Activated T-cell treated with anti-CD3 and anti-CD28 coated beads, Interleukin-2, amount 50 U/mL, for 72 hours (primary cell): ENCODE data around the gene RASA3. TPM values are rescaled to one million over a fixed set of nuclear protein-coding genes. Genes with fewer than 3 reads are reported as not detected.

ENCODE experiments used
- ATAC-seq, 2 donors: fragments of 150-1000 bp; cut with Tn5 transposase; replicated peaks in 1 of 2; 2 replicates each; pipeline ENCODE4 v1.10.0; 2021; ENCODE audit warnings: moderate library complexity in 2 of 2, mild to moderate bottlenecking in 1 of 2
- DNase-seq, 2 donors: peaks; one replicate each; pipeline ENCODE4 v3.0.0; 2021 to 2022; ENCODE audit warnings: mixed read lengths in 1 of 2
- H3K27ac Mint-ChIP-seq: one replicate; pipeline ENCODE4 v1.8.0; 2022; ENCODE audit warnings: mild to moderate bottlenecking, moderate library complexity, mixed read lengths
- H3K27me3 Mint-ChIP-seq: one replicate; pipeline ENCODE4 v1.8.0; 2022; ENCODE audit warnings: low read depth, mixed read lengths
- H3K36me3 Mint-ChIP-seq, 2 donors: one replicate each; pipeline ENCODE4 v1.8.0; 2022; ENCODE audit warnings: mixed read lengths in 2 of 2, mild to moderate bottlenecking in 1 of 2; ENCODE audit not compliant: insufficient read depth in 2 of 2
- H3K4me1 Mint-ChIP-seq: one replicate; pipeline ENCODE4 v1.8.0; 2022; ENCODE audit warnings: low read depth, mixed read lengths
- H3K4me3 Mint-ChIP-seq, 2 donors: one replicate each; pipeline ENCODE4 v1.8.0; 2022; ENCODE audit warnings: mild to moderate bottlenecking in 2 of 2, mixed read lengths in 2 of 2, moderate library complexity in 2 of 2
- H3K9me3 Mint-ChIP-seq, 2 donors: one replicate each; pipeline ENCODE4 v1.8.0; 2022; ENCODE audit warnings: mixed read lengths in 2 of 2
- total RNA-seq, 2 donors: library from RNA; stranded (reverse); gene quantifications; one replicate each; pipeline ENCODE4 v1.2.3, GENCODE V29; 2022

The RASA3 gene
- total RNA-seq, 2 donors from 2014 or later, result 39.2 to 48.9 TPM

DNA sequence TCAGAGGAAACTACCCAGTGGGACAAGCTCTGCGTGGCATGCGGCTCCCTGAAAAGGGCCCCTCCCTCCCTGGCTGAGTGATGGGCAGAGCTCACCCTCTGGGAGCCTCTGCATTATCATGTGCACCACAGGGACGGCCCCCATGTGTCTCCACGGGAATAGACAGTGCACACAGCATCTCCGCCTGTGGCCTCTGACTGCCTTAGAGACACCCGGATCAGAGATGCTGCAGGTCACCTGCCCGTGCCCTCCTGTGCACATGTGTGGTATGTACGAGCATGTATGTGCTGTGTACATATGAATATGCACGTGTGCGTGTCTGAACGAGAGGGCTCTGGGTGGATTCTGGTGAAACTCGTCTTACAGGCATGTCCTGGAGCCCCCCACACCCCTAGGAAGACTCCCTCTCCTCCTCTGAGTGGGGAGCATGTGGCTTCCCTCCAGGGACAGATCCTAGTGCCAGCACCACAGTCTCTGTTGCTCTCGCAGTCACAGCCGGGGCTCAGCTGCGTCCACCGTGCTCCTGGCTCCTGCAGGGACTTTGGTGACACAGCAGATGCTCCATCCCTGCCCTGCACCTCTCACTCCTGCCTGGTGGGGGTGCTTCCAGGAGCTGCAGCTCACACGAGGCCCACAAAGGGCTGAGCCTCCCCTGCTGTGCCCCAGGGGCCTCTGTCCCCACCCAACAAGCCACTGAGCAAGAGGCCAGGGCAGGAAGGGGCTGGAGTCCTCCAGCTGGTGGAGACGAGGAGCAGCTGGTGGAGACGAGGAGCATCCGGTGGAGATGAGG is 178.2 kb downstream of the RASA3 start:
- H3K4me3 Mint-ChIP-seq, result no peak overlapping the region
- ATAC-seq (no peak), DNase-seq (no peak)
- H3K27me3 Mint-ChIP-seq, result no peaks in the 10 kb centered on the region
- peaks cover 3 to 20% of the 10 kb centered on the region in 2 donors for H3K36me3 Mint-ChIP-seq
- H3K27ac Mint-ChIP-seq, result no peak overlapping the region
- peaks cover 3 to 4% of the 10 kb centered on the region in 2 donors for H3K9me3 Mint-ChIP-seq
- peaks cover 5% of the 10 kb centered on the region for H3K4me1 Mint-ChIP-seq

DNA sequence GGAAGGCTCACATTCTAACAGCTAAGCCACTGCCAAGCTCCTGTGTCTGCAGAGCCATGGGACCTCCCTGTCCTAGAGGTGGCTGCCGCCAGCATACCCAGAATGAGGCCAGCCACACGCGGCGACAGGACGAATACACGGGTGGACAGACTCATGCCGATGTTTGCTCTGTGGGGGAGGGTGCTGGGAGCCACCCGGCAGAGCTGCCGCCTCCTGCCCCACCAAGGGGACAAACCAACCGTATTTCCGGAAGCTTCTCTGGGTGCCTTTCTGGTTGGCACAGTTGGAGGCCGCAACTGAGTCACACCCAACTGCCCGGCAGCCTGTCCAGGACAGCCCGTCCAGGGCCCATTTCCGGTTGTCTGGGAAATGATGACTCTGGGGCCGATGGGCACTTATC is 178.9 kb downstream of the RASA3 start:
- Mint-ChIP-seq H3K4me1 (no peaks in the 10 kb centered on the region), H3K27ac (no peak overlapping the region), H3K4me3 (no peak overlapping the region), H3K9me3 (peaks cover 0 to 4% of the 10 kb centered on the region in 2 donors), H3K36me3 (peaks cover 0 to 16% of the 10 kb centered on the region in 2 donors), H3K27me3 (no peaks in the 10 kb centered on the region)
- ATAC-seq (no peak), DNase-seq (no peak)

DNA sequence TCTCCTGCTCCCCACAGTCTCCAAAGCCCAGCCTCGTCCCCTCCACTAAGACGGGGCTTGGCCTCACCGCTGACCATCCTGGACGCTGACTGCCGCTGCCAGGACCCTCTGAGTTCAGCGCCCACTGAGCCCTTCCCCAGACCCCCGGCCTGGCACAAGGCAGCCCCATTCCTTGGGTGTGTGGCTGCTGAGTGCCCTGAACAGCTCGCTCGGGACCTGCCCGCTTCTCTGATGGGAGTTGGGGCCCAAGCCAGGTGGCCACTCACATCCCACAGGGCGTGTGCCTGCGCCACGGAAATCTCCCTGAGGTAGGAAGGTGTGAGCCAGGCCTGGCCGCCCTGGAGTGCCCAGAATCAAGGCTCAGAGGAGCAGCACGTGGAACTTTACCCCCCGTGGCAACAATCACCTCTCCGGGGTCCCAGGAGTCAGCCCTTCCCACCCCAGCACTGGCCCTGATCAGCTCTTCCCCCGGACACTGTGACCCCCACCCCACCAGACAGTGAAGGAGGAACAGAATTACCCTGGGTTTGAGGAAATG is 179.4 kb downstream of the RASA3 start:
- Mint-ChIP-seq H3K4me3 (no peak overlapping the region), H3K9me3 (peaks cover 0 to 4% of the 10 kb centered on the region in 2 donors)
- no peak for ATAC-seq

DNA sequence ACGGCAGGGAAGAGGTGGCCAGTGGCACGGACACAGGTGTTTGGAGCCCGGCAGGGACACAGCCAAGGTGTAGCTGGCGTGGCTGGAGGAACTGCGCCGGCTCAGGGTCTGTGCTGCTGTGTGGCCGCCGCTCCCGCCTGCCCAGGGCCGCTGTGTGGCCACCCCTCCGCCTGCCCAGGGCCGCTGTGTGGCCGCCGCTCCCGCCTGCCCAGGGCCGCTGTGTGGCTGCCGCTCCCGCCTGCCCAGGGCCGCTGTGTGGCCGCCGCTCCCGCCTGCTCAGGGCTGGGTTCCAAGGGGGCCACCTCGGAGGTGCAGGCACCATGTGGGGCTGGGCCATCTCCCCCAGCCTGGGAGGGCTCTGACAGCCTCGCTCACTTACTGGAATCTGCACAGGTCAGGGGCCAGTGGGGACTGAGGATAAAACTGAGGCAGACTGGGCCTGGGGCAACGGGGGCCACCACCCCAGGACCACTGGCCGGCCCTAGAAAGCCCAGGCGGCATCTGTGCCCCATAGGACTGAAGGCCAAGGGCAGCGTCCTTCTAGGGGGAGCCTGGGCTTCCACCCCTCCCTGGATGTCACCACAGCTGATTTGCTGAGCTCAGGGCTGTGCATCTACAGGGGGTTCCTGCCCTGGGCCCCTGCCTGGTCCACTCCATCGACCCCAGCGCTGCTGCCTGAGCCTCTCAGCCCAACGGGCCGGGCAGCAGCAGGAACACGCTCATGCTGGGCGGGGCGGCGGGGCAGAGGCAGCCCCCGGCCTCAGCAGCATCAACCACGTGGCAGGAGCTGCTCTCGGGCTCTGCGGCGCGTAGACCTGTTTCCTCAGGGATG is 180.1 kb downstream of the RASA3 start:
- no peaks in the 10 kb centered on the region for H3K27me3 Mint-ChIP-seq
- H3K36me3 Mint-ChIP-seq, result peaks cover 0 to 10% of the 10 kb centered on the region in 2 donors
- DNase-seq (no peak), ATAC-seq (no peak)
- H3K4me1 Mint-ChIP-seq, result peaks cover 6% of the 10 kb centered on the region
- no peak overlapping the region for H3K4me3 Mint-ChIP-seq
- no peak overlapping the region for H3K27ac Mint-ChIP-seq
- peaks cover 0 to 4% of the 10 kb centered on the region in 2 donors for H3K9me3 Mint-ChIP-seq

More for the DNA sequence above, 179.4 kb downstream of the RASA3 start:
- Mint-ChIP-seq H3K4me1 (peaks cover under 1% of the 10 kb centered on the region), H3K27me3 (no peaks in the 10 kb centered on the region), H3K36me3 (peaks cover 0 to 11% of the 10 kb centered on the region in 2 donors), H3K27ac (no peak overlapping the region)
- no peak for DNase-seq

DNA sequence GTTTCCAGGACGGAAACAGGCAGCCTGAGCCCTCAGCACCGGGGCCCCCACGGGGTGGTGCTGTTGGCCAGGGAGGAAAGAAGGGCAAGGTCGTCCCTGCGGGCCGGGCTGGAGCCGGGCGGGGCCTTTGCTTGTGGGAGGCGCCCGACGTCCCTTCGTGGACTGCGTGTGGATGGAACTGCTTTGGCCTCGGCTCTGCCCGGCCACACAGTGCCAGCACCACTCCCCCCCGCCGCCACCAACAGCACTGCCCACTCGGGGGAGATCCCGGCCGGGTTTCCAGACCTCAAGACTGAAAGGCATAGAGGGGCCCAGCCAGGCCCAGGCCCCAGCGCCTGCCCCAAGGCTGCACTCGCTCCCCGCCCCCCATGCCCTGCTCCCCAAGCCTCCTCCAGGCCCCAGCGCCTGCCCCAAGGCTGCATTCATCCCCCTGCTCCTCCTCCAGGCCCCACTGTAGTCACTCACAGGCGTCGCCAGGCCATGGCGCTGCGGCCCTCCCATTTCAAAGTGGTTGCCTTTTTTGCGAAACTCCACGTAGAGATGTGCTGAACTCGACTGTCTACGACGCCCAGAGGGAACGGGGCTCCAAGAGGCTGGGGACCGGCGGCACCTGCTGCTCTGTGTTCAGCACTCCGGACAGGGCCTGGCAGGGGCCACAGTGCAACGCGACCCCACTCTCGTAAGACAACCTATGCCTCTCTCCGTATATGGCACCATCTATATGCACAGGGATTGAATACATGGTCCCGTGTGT is 181.0 kb downstream of the RASA3 start:
- H3K36me3 Mint-ChIP-seq, result peaks cover 0 to 10% of the 10 kb centered on the region in 2 donors
- peak overlapping the region in 1 of 2 donors; percentile 27 for H3K4me3 Mint-ChIP-seq
- no peak overlapping the region for H3K27ac Mint-ChIP-seq
- H3K4me1 Mint-ChIP-seq, result peaks cover 6% of the 10 kb centered on the region
- no peaks in the 10 kb centered on the region for H3K27me3 Mint-ChIP-seq
- peak; percentile 69 to 75 for DNase-seq
- peaks cover 0 to 4% of the 10 kb centered on the region in 2 donors for H3K9me3 Mint-ChIP-seq
- peak; percentile 81 for ATAC-seq

DNA sequence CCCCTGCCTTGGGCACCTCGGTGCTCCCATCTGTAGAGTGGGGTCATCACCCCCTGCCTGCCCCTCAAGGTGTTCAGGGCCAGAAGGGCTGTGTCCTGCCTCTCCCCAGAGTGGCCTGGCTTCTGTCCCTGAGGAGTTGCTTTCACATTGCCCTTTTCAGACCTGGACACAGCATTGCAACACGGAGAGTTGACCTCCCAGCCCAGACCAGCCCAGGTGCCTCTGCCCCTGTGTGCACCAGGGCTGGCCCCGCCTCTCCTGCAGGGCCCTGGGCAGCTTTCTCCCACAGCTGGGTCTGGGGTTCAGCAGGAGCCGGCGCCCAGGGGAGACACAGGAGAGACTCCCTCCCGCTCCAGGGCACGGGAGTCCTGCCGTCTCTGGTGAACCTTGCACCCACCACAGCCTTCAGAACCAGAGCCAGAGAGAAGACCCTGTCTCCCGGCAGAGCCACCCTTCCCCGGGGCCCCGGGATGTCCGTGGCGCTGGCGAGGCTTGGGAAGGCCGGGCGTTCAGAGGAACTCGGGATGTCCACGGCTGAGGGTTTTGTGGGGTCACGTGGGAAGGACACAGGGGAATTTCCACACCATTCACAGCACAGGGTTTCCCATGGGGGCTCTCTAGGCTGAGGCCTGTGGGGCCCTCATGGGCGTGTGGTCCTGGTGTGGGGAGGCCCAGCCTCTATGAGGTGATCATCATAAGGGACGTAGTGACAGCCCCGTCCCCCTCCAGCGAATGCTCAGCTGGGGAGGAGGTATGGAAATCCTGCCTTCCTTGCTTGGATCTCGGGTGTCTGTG is 181.8 kb downstream of the RASA3 start:
- Mint-ChIP-seq H3K27me3 (no peaks in the 10 kb centered on the region), H3K36me3 (peaks cover 0 to 4% of the 10 kb centered on the region in 2 donors), H3K27ac (no peak overlapping the region), H3K4me3 (no peak overlapping the region), H3K4me1 (peaks cover 6% of the 10 kb centered on the region), H3K9me3 (peaks cover 0 to 4% of the 10 kb centered on the region in 2 donors)
- ATAC-seq (peak; percentile 31 to 36), DNase-seq (no peak)

DNA sequence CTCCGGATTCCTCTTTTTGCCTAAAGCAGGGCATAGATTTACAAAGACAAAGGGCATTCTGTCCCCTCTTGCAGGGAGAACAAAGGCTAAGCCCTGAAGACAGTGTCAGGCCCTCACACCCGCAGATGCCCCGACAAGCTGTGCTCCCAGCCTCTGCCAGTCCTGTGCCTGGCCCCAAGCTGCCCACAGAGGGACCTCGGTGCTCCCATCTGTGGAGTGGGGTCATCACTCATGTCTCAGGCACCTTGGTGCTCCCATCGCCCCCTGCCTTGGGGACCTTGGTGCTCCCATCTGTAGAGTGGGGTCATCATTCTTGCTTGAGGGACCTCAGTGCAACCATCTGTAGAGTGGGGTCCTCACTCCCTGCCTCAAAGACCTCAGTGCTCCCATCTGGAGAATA is 182.9 kb downstream of the RASA3 start:
- Mint-ChIP-seq H3K27ac (no peak overlapping the region), H3K4me3 (no peak overlapping the region), H3K4me1 (peaks cover 6% of the 10 kb centered on the region), H3K36me3 (no peaks in the 10 kb centered on the region), H3K9me3 (no peaks in the 10 kb centered on the region), H3K27me3 (no peaks in the 10 kb centered on the region)
- ATAC-seq (no peak), DNase-seq (no peak)

DNA sequence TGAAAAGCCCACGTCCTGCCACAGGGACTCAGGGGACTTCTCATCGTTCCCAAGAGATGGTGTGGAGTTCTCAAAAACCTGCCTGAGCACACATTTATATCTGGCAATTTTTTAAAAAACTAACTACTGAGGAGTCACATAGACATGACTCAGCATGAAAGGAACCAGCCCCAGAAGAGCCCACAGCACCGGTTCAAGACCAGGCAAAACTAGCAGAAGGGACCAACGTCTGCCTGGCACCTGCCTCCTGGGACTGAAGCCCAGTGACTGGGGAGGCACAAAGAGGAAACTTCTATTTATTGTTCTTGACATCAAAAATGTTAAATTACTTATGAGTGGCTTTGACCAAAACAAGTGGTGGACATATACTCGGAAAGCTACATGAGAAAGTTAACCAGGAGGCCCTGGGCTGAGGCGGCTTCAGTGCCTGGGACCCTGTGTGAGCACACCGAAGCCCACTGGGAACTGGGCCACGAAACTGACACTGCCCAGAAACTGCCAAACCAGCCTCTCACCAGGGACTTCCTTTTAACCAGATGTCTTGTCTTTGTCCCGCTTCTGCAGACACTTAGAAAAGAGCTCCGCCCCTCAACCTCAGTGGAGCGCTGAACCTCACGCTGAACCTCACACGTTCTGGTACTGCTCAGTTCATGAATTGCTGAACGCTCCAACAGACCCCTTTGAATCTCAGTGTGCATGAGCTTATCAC is 184.2 kb downstream of the RASA3 start:
- no peaks in the 10 kb centered on the region for H3K36me3 Mint-ChIP-seq
- peaks cover 6% of the 10 kb centered on the region for H3K4me1 Mint-ChIP-seq
- ATAC-seq (no peak), DNase-seq (no peak)
- H3K9me3 Mint-ChIP-seq, result no peaks in the 10 kb centered on the region
- no peaks in the 10 kb centered on the region for H3K27me3 Mint-ChIP-seq
- H3K27ac Mint-ChIP-seq, result peak overlapping the region; percentile 50
- no peak overlapping the region for H3K4me3 Mint-ChIP-seq

DNA sequence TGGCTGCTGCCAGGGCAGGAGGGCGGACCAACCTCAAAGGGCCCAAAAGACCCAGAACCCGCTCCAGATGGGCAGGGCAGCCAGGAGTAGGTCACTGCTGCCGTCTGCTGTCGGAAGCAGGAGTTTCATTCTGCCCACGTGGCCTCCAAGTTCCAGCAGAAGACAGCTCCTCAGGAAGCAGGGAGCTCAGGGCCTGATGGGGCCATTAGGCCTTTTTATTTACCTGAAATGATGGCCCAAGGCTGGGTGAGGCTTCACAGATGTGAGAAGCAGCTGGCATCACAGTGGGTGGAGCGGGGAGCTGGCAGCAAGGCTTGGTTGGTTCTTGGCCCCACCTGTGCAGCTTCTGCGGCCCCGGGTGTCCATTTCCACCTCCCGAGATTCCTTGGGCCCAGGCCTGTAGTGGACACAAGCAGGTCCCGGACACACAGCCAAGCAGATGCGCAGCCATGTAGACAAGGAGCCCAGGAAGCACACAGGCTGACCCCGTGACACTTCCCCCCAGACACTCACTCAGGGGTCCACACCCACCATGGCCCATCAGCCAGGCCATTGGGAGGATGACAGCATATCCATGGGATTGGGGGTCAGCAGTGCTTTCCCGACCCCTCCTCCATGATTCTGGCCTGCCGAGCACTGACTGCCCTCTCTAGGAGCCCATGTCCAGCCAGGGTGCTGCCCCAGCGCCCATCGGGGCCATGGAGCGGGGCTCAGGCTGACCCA is 185.0 kb downstream of the RASA3 start:
- no peak overlapping the region for H3K4me3 Mint-ChIP-seq
- no peaks in the 10 kb centered on the region for H3K9me3 Mint-ChIP-seq
- H3K36me3 Mint-ChIP-seq, result no peaks in the 10 kb centered on the region
- H3K27me3 Mint-ChIP-seq, result no peaks in the 10 kb centered on the region
- peak overlapping the region; percentile 22 for H3K27ac Mint-ChIP-seq
- peaks cover 6% of the 10 kb centered on the region for H3K4me1 Mint-ChIP-seq
- ATAC-seq, result no peak
- DNase-seq, result no peak

DNA sequence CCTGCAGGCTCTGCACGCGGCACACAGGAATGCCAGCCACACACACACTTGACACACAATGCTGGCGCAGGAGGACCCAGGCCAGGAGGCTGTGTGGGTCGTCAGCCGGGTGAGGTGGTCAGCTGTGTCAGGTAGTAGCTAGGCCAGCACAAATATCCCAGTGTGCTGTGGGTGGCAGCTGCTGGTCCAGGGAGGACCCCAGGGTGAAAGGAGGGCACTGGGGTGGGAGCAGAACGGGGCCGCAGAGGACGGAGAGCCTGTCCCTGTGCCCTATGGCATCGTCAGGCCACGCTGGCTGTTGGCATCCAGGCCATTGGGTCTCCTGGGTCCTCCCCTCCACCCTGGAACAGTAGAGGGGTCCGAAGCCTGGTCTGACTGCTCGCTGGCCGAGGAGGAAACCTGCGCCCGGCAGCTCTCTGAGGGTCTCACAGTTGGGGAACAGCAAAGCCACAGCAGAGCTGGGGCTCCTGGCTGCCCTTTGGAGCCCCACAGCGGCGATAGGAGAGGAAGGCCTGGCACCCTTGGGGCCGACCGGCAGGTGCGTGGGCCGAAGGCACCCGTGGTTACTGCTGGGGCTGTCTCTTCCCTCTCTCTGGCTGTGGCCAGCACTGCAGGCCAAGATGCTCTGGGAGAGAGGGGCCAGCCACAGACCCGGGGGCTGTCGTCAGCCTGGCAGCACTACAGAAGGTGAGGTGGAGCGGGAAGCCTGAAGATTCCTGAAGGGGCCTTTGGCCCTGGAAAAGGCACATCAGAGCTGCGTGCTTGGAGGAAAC is 185.8 kb downstream of the RASA3 start:
- H3K4me1 Mint-ChIP-seq, result peaks cover 6% of the 10 kb centered on the region
- no peak overlapping the region for H3K4me3 Mint-ChIP-seq
- H3K9me3 Mint-ChIP-seq, result no peaks in the 10 kb centered on the region
- H3K27ac Mint-ChIP-seq, result no peak overlapping the region
- no peaks in the 10 kb centered on the region for H3K27me3 Mint-ChIP-seq
- DNase-seq (no peak), ATAC-seq (no peak)
- H3K36me3 Mint-ChIP-seq, result no peaks in the 10 kb centered on the region
